GM23338 (cell line): ENCODE measurements around the gene KIF3B. TPM values are rescaled to one million over a fixed set of nuclear protein-coding genes. Genes with fewer than 3 reads are reported as not detected.

Source experiments
- ATAC-seq: fragments of 200-7000 bp; cut with Tn5 transposase; 3 replicates; pipeline ENCODE4 v1.9.1; 2020
- DNase-seq: peaks from one replicate; pipeline ENCODE4 v3.0.0-alpha.2; 2015; ENCODE audit warnings: low spot score
- H2AFZ ChIP-seq: fragments of 200-600 bp; sonication (generic); 2 replicates; pipeline ENCODE4 v1.8.0; 2016; ENCODE audit warnings: antibody characterized with exemption, mild to moderate bottlenecking, moderate library complexity
- H3F3A ChIP-seq: fragments of 200-600 bp; sonication (generic); replicated peaks from 2 replicates; pipeline ENCODE4 v1.8.0; 2017; ENCODE audit warnings: antibody characterized with exemption, mixed run types, low read depth
- H3K27ac ChIP-seq: fragments of 200-600 bp; sonication (generic); 2 replicates; pipeline ENCODE4 v1.6.1; 2016; ENCODE audit warnings: low read depth
- H3K27me3 ChIP-seq: fragments of 200-600 bp; sonication (generic); 2 replicates; pipeline ENCODE4 v1.8.0; 2016; ENCODE audit warnings: mild to moderate bottlenecking, mixed run types, moderate library complexity; ENCODE audit not compliant: insufficient read depth
- H3K36me3 ChIP-seq: fragments of 200-600 bp; sonication (generic); 2 replicates; pipeline ENCODE4 v1.8.0; 2016; ENCODE audit warnings: mild to moderate bottlenecking; ENCODE audit not compliant: insufficient read depth
- H3K4me1 ChIP-seq: fragments of 200-600 bp; sonication (generic); 2 replicates; pipeline ENCODE4 v1.8.0; 2016; ENCODE audit warnings: mild to moderate bottlenecking, moderate library complexity; ENCODE audit not compliant: insufficient read depth
- H3K4me2 ChIP-seq: fragments of 200-600 bp; sonication (generic); 2 replicates; pipeline ENCODE4 v1.7.1; 2017; ENCODE audit warnings: mixed run types
- H3K4me3 ChIP-seq: fragments of 200-600 bp; sonication (generic); 2 replicates; pipeline ENCODE4 v1.6.1; 2016; ENCODE audit warnings: mixed run types
- H3K79me2 ChIP-seq: fragments of 200-600 bp; sonication (generic); replicated peaks from 2 replicates; pipeline ENCODE4 v1.8.0; 2017; ENCODE audit warnings: mild to moderate bottlenecking; ENCODE audit not compliant: insufficient read depth
- H3K9me2 ChIP-seq: fragments of 200-600 bp; sonication (generic); 2 replicates; pipeline ENCODE4 v1.8.0; 2017; ENCODE audit not compliant: insufficient read depth
- H4K20me1 ChIP-seq: fragments of 200-600 bp; sonication (generic); replicated peaks from 2 replicates; pipeline ENCODE4 v1.8.0; 2017; ENCODE audit warnings: mild to moderate bottlenecking; ENCODE audit not compliant: insufficient read depth
- H3K27ac Mint-ChIP-seq: 2 replicates; pipeline ENCODE4 v1.8.0; 2020; ENCODE audit warnings: inconsistent platforms, mild to moderate bottlenecking, moderate library complexity, mixed read lengths
- H3K27me3 Mint-ChIP-seq: 3 replicates; pipeline ENCODE4 v1.8.0; 2022; ENCODE audit warnings: low read depth, mild to moderate bottlenecking, moderate library complexity, mixed read lengths, inconsistent platforms; ENCODE audit not compliant: insufficient read depth, poor library complexity
- H3K36me3 Mint-ChIP-seq: 3 replicates; pipeline ENCODE4 v1.8.0; 2021; ENCODE audit warnings: low read depth, mild to moderate bottlenecking, inconsistent platforms, moderate library complexity, mixed read lengths
- H3K4me1 Mint-ChIP-seq: 3 replicates; pipeline ENCODE4 v1.8.0; 2020; ENCODE audit warnings: mild to moderate bottlenecking, inconsistent platforms, mixed read lengths
- H3K4me3 Mint-ChIP-seq: 3 replicates; pipeline ENCODE4 v1.8.0; 2021; ENCODE audit warnings: moderate library complexity, mild to moderate bottlenecking, inconsistent platforms, mixed read lengths
- H3K9me3 Mint-ChIP-seq: 3 replicates; pipeline ENCODE4 v1.8.0; 2020; ENCODE audit warnings: moderate library complexity, mild to moderate bottlenecking, inconsistent platforms, mixed read lengths
- CTCF ChIP-seq, 2 experiments: fragments of 200-600 bp in 1 of 2; sonication (generic) in 1 of 2; conservative IDR thresholded peaks; 2 replicates each; pipeline versions ENCODE4 v1.5.1 to v1.6.1; 2016 to 2017; ENCODE audit warnings: antibody characterized with exemption in 2 of 2, low read depth in 2 of 2, mild to moderate bottlenecking in 2 of 2, moderate library complexity in 1 of 2
- ETS1 ChIP-seq: IDR thresholded peaks from 2 replicates; pipeline ENCODE4 v1.6.1; 2016; ENCODE audit warnings: antibody characterized with exemption
- EZH2 ChIP-seq: fragments of 200-600 bp; sonication (generic); IDR thresholded peaks from one replicate; pipeline ENCODE4 v1.8.0; 2017; ENCODE audit warnings: antibody characterized with exemption, mild to moderate bottlenecking, low read depth; ENCODE audit not compliant: unreplicated experiment
- NANOG ChIP-seq: IDR thresholded peaks from 2 replicates; pipeline ENCODE4 v1.6.1; 2016; ENCODE audit warnings: antibody characterized with exemption, borderline replicate concordance
- ZNF114 ChIP-seq: fragments of 250-450 bp; sonication (Bioruptor Pico); IDR thresholded peaks from 2 replicates; pipeline ENCODE4 v1.5.0; 2020; ENCODE audit warnings: mild to moderate bottlenecking, moderate library complexity
- ZNF331 ChIP-seq: fragments of 250-450 bp; sonication (Bioruptor Pico); IDR thresholded peaks from 2 replicates; pipeline ENCODE4 v1.5.0; 2020; ENCODE audit warnings: low read depth, mild to moderate bottlenecking, moderate library complexity
- ZNF462 ChIP-seq: fragments of 250-450 bp; sonication (Bioruptor Pico); IDR thresholded peaks from 2 replicates; pipeline ENCODE4 v1.5.0; 2020; ENCODE audit warnings: mild to moderate bottlenecking, moderate library complexity
- polyA plus RNA-seq: library from polyadenylated mRNA; unstranded; fragments of >200 nt; fragmentation: Nextera tagmentation; extraction: Ambion mirVana; gene quantifications from 2 replicates; pipeline ENCODE4 v1.2.1, GENCODE V29; 2016
- total RNA-seq: library from RNA; depleted of rRNA; stranded (reverse); fragments of >200 nt; shearing (Covaris generic); gene quantifications from 2 replicates; pipeline ENCODE4 v1.2.3, GENCODE V29; 2014

KIF3B gene
- total and polyA plus RNA-seq, 2 experiments from 2014 or later, result 6.1 to 22.8 TPM

GRCh38 chr20:32233286-32233685 lies 44.2 kb upstream of the KIF3B start:
- H3K27ac Mint-ChIP-seq, result no peak overlapping the region
- H3K9me3 Mint-ChIP-seq, result no peaks in the 10 kb centered on the region

More at GRCh38 chr20:32233286-32233685, 44.2 kb upstream of the KIF3B start:
- Histone ChIP-seq H2AFZ (no peak overlapping the region), H3K27me3 (no peaks in the 10 kb centered on the region), H3K36me3 (peaks cover 36% of the 10 kb centered on the region), H3F3A (peaks cover 13% of the 10 kb centered on the region; the same call in 1 of the 2 replicates), H3K27ac (no peak overlapping the region), H4K20me1 (peaks cover 10% of the 10 kb centered on the region), H3K9me2 (no peaks in the 10 kb centered on the region), H3K4me2 (no peak overlapping the region), H3K79me2 (no peaks in the 10 kb centered on the region), H3K4me3 (no peak overlapping the region), H3K4me1 (no peaks in the 10 kb centered on the region)
- H3K36me3 Mint-ChIP-seq, result peaks cover 53% of the 10 kb centered on the region
- TF ChIP-seq NANOG (no peak), ZNF462 (CRISPR knock-in tag) (no peak), ZNF331 (CRISPR knock-in tag) (no peak), CTCF (conservative IDR thresholded peaks at IDR 0.05; ENCODE audit: low read depth in 2 of 2) (no peak), ZNF114 (no peak), EZH2 (no peak), ETS1 (no peak)
- H3K27me3 Mint-ChIP-seq, result no peaks in the 10 kb centered on the region
- H3K4me1 Mint-ChIP-seq, result no peaks in the 10 kb centered on the region
- ATAC-seq (no peak), DNase-seq (no peak)
- no peak overlapping the region for H3K4me3 Mint-ChIP-seq
